ENCODE data around the gene CDH11. TPM values are rescaled to one million over a fixed set of nuclear protein-coding genes. Genes with fewer than 3 reads are reported as not detected.
A peak's percentile ranks its signal among the peaks of the same experiment; 100 is the strongest.

Gene CDH11
- total RNA-seq, 1 donor from 2014 or later: 98.3 TPM

- DNase-seq (ENCODE audit: low spot score): peak; percentile 78
Measured at GRCh38 chr16:65117811-65118448, 3.9 kb downstream of the CDH11 start.

DNA sequence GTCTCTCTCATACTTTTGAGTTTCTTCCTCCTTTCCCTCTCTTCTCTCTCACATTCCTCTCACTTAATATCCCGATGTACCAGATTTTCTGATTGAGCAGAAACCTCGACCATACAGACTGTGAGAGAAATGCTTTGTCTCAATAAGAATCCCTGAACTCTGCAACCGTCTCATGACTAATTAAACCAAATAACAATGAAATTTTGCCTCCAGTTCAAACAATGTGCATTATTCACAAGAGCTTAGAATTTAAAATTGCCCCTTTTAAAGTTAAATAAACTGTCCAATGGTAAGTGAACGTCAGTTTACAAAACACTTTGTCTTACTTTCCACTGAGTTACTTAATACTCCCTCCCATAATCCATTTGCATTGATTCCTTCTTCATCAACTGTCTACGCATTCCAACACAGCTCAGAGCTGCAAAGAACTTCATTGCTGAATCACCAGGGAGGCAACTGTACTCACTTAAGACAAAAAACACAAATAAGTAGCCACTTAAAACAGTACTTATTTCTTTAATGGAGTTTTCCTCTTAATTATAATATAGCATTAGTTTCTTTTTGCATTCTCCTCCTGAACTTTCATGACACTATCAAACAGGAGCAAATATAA, 4.9 kb downstream of the CDH11 start:
- no peak for DNase-seq (ENCODE audit: low spot score)

DNA sequence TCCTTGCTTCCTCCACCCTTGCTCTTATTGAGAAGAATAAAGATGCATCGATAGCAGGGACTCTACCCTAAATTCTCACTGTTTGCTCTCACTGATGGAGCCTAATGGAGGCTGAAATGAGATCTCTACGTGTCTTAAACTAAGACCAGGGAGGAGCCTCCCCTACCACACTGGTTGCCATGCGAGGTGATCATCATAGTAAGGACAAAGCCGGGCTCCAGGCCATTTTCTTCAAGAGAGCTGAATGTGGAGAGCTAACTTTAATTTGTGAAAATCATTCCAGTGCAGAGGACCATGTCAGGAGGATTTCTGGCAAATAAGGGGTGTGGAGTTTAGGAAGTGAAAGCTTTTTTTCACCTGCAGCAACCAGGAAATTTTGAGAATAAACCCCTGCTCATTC, 5.6 kb downstream of the CDH11 start:
- no peak for DNase-seq (ENCODE audit: low spot score)

- DNase-seq (ENCODE audit: low spot score): no peak
Measured at GRCh38 chr16:65114527-65114926, 7.3 kb downstream of the CDH11 start.

DNA sequence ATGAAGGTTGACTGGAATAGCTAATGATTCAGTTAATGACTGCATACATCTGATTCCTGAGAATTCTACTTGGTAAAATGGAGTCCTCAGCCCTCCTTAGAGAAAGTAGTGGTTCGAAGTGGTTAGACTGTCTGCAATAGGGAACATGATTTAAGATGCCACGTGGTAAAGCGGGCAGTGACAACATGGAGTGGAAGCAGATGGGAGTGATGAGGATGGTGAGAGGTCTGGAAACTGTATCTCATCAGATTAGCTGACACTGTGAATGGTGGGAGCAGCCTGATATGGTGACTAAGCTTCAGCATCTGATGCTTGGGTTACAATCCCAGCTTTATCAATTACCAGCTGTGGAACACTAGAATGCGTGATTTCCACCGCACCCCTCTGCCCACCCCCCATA, 8.4 kb downstream of the CDH11 start:
- DNase-seq (ENCODE audit: low spot score): no peak

DNA sequence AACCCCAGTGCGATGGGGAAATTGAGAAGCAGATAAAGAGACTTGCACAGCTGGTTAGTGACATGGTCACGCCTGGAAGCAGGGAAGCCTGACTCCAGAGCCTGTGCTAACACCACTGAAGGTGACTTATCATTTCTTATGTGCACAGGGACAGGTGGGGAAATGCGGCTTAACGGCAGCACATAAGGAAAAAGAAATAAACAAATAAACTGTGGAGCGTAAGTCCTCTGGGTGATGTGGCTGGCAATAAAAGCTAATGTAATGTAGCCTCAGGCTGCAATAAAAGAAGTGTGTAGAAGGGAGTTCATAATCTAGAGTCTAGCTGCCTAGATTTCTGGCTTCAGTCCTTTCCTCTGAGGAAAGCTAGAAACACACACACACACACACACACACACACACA, 10.6 kb downstream of the CDH11 start:
- no peak for DNase-seq (ENCODE audit: low spot score)

DNA sequence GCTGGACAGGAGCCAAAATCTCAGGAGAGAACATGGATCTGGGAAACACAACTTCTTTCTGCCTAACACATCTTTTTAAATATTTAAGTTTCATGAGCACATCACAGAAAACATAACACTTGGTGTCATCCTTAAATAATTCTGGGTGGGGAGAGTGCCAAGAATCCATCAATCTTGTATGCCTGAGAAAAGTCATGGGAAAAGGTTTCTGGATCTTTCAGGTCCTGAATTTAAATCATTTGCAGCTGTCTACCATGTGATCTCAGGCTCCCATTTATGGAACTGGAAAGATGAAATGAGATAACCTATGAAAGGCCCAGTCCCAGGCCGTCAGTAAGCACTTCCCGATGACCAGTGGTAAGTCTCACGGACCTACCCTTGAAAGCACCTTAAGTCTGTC, 15.1 kb downstream of the CDH11 start:
- no peak for DNase-seq (ENCODE audit: low spot score)

- no peak for DNase-seq (ENCODE audit: low spot score)
Measured at GRCh38 chr16:65105171-65105570, 16.7 kb downstream of the CDH11 start.

- DNase-seq (ENCODE audit: low spot score): no peak
Measured at GRCh38 chr16:65104471-65104870, 17.4 kb downstream of the CDH11 start.

DNA sequence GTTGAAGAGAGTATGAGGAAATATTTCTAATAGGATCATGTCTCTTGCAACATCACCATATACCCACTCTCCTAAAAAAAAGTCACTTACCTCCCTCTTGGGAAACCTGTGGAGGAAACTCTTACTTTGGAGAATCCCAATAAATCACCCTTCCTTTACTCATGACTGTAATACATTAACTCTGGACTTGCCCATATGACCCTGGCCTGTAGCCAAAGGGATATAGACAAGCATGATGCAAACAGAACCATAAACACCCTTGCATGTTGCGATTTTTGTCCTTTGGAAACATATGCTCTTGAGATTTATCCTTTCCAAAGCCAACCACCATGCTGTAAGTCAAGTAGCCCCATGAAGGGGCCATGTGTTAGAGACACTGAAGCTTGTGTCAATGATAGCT, 19.5 kb downstream of the CDH11 start:
- no peak for DNase-seq (ENCODE audit: low spot score)

DNA sequence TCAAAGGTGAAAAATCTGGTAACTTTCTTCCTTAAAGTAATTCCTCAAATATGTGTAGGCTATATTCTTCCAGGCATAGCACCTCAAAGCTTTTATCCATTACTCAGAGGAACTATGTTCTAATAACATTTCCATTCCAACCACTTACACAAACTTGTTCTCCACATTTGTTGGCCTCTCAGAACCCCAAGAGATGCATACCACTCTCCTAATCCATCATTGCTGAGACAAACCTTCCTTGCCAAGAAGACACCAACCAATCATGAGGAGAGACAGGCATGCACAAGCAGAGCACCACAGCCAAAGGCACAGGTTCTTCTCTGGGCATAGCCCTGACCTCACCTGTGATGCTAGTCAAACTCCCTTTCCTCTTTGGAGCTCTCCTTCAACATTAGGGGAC, 20.9 kb downstream of the CDH11 start:
- DNase-seq (ENCODE audit: low spot score): no peak

GRCh38 chr16:65099607-65100006, 22.3 kb downstream of the CDH11 start:
- no peak for DNase-seq (ENCODE audit: low spot score)

- DNase-seq (ENCODE audit: low spot score): no peak
Measured at GRCh38 chr16:65098916-65099315, 22.9 kb downstream of the CDH11 start.

GRCh38 chr16:65097296-65097695, 24.6 kb downstream of the CDH11 start:
- no peak for DNase-seq (ENCODE audit: low spot score)

DNA sequence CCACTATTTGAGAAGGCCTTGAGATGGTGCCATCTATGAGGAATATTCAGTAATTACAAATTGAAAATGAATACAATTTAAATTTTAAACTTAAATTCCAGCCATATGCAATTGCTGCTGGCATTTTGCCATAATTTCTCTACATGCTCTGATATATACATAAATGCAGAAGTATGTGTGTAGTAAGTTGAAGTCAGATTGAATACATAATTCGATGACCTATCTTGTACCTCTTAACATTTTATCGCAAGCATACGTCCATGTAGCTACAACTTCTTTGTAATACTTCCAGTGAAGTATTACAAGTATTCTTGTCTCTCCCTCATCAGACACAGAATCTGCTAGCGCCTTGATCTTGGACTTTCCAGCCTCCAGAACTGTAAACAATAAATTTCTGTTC, 26.0 kb downstream of the CDH11 start:
- no peak for DNase-seq (ENCODE audit: low spot score)

- DNase-seq (ENCODE audit: low spot score): no peak
Measured at GRCh38 chr16:65095090-65095728, 26.7 kb downstream of the CDH11 start.

GRCh38 chr16:65094009-65094408, 27.9 kb downstream of the CDH11 start:
- no peak for DNase-seq (ENCODE audit: low spot score)

DNA sequence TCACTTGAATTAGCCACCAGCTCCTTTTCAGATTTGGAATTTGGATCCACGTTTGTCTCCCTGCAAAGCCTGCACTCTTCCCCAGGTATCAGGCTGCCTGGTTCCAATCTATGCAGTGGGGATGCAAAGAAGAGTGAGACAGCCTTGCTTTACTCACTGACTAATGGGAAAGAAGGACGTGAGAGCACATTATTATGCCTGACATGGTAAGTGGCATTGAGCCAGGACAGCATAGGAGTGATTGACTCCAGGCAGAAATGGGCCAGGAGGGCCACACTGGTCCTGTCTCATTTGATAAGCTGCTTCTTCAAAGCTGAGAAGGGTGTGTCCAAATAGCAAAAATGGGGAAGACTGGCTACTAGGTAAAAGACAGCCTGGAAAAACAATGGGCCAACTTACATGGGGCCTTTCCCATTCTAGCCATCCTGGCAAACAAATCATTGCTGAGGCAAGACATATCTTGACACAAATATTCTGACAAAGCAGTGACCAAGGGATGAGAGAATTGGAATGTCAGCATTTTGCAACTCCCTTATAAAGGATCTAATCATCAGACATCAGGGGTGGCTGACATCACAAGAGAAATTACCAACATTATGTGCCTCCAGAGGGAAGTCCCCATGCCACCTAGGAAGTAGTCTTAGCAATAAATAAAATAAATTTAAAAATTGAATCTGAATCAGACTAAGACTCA, 38.6 kb downstream of the CDH11 start:
- DNase-seq (ENCODE audit: low spot score): no peak

DNA sequence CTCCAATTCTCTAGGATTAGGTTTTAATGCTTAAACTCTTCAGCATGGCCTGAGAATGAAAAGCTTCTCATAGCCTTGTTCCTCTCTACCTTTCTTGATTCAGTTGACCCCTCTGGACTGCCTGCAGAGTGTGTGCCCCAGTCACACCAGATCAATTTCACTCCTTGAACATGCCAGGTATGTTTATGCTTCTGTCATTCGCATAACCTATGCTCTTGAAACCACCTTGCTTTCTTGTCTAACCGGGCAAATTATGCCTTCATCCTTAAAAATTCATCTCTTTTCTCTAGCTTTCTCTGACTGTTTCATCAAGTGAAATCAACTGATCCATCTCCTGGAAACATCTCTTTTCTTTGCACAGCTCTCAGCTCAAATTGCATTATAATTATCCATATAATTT, 42.3 kb downstream of the CDH11 start:
- DNase-seq (ENCODE audit: low spot score): no peak

DNA sequence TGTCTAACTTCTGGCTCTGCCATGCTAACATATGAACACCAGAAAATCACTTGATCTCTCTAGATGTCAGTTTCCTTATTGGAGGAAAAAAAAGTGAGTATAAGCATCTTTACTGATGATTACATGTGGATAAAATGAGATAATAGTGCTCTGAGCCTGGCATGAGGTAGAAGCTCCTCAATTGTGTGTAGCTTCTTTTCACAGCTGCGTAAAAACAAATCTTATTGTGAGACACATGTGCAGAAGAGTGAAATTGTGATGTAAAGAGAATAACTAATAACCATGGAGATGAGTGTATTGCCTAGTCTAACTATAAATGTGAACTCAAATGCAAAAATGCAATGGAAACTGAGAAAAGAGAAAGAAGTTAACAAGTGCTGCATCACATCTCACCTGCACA, 44.7 kb downstream of the CDH11 start:
- DNase-seq (ENCODE audit: low spot score): no peak

- DNase-seq (ENCODE audit: low spot score): no peak
Measured at GRCh38 chr16:65075877-65076276, 46.0 kb downstream of the CDH11 start.

GRCh38 chr16:65071433-65072311, 50.2 kb downstream of the CDH11 start:
- DNase-seq (ENCODE audit: low spot score): peak; percentile 61

Measured in ureter (tissue), 1 donor.